ENCODE data around the gene RASA3.

Gene RASA3

DNA sequence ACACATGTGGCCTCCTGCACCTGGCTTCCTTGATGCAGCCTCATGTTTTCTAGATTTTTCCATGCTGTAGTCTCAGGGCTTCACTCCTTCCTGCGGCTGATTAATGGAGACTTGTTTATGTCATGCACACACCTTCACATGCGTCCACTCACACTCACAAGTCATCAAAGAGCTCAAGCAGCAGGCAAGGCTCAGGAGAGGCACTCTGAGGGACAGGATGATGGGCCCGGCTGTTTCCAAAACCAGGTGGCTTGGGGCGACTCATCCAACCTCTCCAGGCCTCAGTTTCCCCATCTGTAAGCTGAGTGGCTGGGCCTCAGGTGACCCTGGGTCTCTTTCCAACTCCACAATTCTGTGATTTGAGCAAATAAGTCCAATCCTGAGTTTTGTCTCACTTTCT lies 36.9 kb downstream of the RASA3 start:
- H3K4me3 Mint-ChIP-seq: no peak overlapping the region
- H3K36me3 Mint-ChIP-seq (ENCODE audit: low read depth): peaks cover 36% of the 10 kb centered on the region
- no peak overlapping the region for H3K27ac Mint-ChIP-seq
- H3K27me3 Mint-ChIP-seq (ENCODE audit: low read depth, poor library complexity): peaks cover 39% of the 10 kb centered on the region
- TF ChIP-seq CTCF (IDR thresholded peaks at IDR 0.05): no peak
- H3K4me1 Mint-ChIP-seq: peaks cover 35% of the 10 kb centered on the region
- H3K9me3 Mint-ChIP-seq: peaks cover 43% of the 10 kb centered on the region
- no peak for DNase-seq

DNA sequence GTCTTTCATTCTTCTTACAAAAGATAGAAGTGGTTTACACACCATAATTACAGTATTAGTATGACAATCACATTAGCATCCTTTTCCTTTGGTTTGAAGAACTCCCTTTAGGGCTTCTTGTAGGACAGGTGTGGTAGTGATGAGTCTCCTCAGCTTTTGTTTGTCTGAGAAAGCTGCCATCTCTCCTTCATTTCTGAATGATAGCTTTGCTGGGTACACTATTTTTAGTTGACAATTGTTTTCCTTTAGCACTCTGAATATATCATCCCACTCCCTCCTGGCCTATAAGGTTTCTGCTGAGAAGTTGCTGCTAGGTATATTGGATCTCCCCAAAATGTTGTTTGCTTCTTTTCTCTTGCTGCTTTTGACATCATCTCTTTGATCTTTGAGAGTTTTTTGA lies 39.3 kb downstream of the RASA3 start:
- Mint-ChIP-seq H3K36me3 (ENCODE audit: low read depth) (peaks cover 37% of the 10 kb centered on the region), H3K27me3 (ENCODE audit: low read depth, poor library complexity) (peaks cover 63% of the 10 kb centered on the region), H3K4me3 (no peak overlapping the region), H3K9me3 (peaks cover 47% of the 10 kb centered on the region), H3K27ac (no peak overlapping the region), H3K4me1 (peaks cover 40% of the 10 kb centered on the region)
- DNase-seq: no peak
- no peak for TF ChIP-seq CTCF (IDR thresholded peaks at IDR 0.05)

- peaks cover 47% of the 10 kb centered on the region for H3K9me3 Mint-ChIP-seq
- peaks cover 37% of the 10 kb centered on the region for H3K36me3 Mint-ChIP-seq (ENCODE audit: low read depth)
- H3K27ac Mint-ChIP-seq: no peak overlapping the region
- peaks cover 33% of the 10 kb centered on the region for H3K4me1 Mint-ChIP-seq
- DNase-seq: no peak
- peaks cover 69% of the 10 kb centered on the region for H3K27me3 Mint-ChIP-seq (ENCODE audit: low read depth, poor library complexity)
- no peak overlapping the region for H3K4me3 Mint-ChIP-seq
- TF ChIP-seq CTCF (IDR thresholded peaks at IDR 0.05): no peak
Measured at GRCh38 chr13:114092468-114092867, 40.0 kb downstream of the RASA3 start.

- DNase-seq: no peak
- H3K27me3 Mint-ChIP-seq (ENCODE audit: low read depth, poor library complexity): peaks cover 70% of the 10 kb centered on the region
- no peak for TF ChIP-seq CTCF (IDR thresholded peaks at IDR 0.05)
- H3K36me3 Mint-ChIP-seq (ENCODE audit: low read depth): peaks cover 37% of the 10 kb centered on the region
- peaks cover 47% of the 10 kb centered on the region for H3K9me3 Mint-ChIP-seq
- no peak overlapping the region for H3K27ac Mint-ChIP-seq
- peaks cover 20% of the 10 kb centered on the region for H3K4me1 Mint-ChIP-seq
- H3K4me3 Mint-ChIP-seq: peak overlapping the region; percentile 1
Measured at GRCh38 chr13:114090476-114090875, 41.9 kb downstream of the RASA3 start.

DNA sequence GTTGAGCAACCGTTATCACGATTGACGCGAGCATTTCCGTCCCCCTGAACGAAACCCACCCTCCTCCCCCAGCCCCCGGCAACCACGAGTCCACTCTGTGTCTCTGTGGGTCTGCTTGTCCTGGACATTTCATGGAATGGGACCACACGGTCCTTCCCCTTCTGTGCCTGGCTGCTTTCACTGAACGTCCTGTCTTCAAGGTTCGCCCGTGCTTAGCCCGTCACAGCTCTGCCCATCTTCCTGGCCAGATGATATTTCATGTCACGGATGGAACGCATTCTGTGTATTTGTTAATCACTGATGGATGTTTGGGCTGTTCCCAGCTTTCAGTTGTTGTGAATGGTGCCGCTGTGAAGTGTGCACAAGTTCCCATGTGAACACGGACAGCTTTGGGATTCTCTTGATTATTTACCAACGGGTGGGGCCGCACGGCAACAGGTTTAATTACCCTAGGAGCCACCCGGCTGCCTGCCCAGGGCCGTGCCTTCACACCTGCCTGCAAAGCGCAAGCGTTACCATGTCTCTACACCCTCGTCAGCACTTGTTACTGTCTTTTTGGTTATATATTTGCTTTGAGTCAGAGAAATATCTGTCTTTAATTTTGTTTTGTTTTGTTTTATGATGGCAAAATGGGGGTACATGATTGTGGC lies 42.5 kb downstream of the RASA3 start:
- H3K9me3 Mint-ChIP-seq: peaks cover 43% of the 10 kb centered on the region
- peaks cover 20% of the 10 kb centered on the region for H3K4me1 Mint-ChIP-seq
- DNase-seq: no peak
- no peak overlapping the region for H3K27ac Mint-ChIP-seq
- H3K27me3 Mint-ChIP-seq (ENCODE audit: low read depth, poor library complexity): peaks cover 70% of the 10 kb centered on the region
- H3K4me3 Mint-ChIP-seq: peak overlapping the region; percentile 1
- peaks cover 33% of the 10 kb centered on the region for H3K36me3 Mint-ChIP-seq (ENCODE audit: low read depth)
- TF ChIP-seq CTCF (IDR thresholded peaks at IDR 0.05): no peak

- Mint-ChIP-seq H3K36me3 (ENCODE audit: low read depth) (peaks cover 33% of the 10 kb centered on the region), H3K4me1 (peaks cover 20% of the 10 kb centered on the region), H3K4me3 (no peak overlapping the region), H3K9me3 (peaks cover 42% of the 10 kb centered on the region), H3K27me3 (ENCODE audit: low read depth, poor library complexity) (peaks cover 70% of the 10 kb centered on the region), H3K27ac (no peak overlapping the region)
- TF ChIP-seq CTCF (IDR thresholded peaks at IDR 0.05): no peak
- no peak for DNase-seq
Measured at GRCh38 chr13:114089341-114089740, 43.1 kb downstream of the RASA3 start.
